IPS DF 4.7 (cell line): ENCODE measurements around the gene SLC8A1.

Experiments used
- DNase-seq: peaks from one replicate; pipeline ENCODE4 v3.0.0-alpha.2; 2013; ENCODE audit warnings: low spot score; ENCODE audit errors: extremely low read depth

Gene SLC8A1

DNA sequence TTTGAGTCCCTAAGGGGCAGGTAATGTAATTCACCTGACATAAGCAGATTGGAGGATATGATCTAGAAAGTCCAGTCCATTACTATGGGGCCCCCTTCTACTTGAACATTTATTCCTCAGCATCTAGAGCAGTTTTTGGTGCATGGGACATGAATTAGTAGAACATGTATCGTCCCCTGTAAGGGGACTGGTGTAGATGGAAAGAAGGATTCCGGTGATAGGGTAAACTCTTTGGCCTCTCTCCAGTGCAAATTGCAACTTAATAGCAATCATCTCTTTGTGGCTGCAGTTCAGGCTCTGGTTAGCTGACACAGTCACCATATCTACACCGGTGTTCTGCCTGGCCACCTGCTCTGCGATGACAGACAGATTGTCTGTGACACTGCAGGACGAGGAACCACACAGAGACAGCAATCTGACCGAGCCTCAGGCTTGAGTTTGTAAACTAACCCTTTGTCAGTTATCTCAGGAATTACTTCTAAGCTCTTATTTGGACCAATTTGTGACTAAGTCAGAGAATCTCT is 6.4 kb upstream of the SLC8A1 start:
- DNase-seq, result no peak

DNA sequence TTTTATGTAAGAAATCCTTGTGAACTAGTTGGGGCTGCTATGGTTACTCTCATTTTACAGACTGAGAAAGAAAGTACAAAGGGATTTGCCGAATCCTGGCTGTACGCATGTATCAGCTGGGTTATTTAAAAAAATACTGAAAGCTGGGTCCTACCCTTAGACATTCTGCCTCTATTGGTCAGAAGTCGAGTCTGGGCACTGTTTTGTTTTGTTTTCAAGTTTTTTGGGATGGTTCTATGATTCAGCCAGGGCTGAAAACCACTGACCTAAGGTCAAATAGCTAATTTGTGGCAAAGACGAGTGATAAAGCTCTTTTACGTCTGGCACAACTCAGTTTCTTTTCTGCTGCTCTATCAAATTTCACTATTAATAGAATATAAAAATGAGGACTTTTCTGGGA is 5.9 kb upstream of the SLC8A1 start:
- no peak for DNase-seq

DNA sequence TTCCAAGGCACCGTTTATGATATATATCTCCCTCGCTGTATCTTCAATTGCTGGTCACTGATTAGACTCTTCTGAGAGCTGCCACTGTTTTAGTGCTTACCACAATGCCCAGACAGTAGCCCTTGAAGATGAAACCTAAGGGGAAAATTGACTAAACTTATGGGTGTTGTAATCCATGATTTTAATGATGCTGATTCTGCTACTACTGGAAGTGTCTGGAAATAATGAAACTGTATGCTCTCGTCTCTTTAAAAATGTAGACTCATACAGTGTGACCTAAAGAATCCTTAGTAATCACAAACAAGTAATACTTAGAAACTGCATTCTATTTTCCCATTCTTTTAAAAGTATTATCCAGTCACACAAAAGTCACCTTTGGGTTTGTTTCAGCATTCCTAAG is 5.5 kb upstream of the SLC8A1 start:
- DNase-seq, result no peak

DNA sequence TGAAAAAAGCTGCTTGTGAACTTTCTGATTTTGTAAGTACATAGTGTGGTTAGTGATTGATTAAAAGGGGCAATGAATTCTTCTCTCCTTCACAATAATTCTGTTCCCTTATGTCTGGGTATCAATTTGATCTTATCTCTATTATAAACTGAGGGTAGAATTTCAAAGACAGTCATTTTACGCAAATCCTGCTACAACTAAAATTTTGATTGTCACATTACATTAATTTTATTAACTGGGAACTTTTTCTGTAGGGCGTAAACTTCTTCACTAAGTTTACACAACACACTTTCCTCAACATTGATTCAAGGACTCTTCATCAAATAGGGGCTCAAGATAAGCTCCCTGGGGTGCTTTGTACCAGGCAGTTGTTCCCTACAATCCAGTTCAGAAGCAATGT is 5.0 kb upstream of the SLC8A1 start:
- DNase-seq, result no peak

DNA sequence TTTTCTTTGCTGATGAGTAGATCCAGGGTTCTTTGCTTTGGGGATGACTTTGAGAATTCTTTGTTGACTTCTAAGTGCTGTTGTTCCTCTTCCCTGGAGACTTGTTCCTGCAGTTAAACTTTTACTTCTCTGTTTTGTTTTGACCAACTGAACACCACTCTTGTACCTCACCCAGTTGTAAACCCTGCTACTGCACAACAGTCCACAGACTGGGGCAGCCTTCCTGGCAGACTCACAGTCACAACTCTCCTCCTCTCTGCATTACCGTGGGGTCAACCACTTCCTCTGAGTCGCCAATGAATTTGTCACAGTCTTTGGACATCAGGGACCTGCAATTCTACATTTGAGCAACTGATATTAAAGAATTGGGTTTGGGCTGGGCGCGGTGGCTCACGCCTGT is 3.8 kb upstream of the SLC8A1 start:
- DNase-seq, result no peak

DNA sequence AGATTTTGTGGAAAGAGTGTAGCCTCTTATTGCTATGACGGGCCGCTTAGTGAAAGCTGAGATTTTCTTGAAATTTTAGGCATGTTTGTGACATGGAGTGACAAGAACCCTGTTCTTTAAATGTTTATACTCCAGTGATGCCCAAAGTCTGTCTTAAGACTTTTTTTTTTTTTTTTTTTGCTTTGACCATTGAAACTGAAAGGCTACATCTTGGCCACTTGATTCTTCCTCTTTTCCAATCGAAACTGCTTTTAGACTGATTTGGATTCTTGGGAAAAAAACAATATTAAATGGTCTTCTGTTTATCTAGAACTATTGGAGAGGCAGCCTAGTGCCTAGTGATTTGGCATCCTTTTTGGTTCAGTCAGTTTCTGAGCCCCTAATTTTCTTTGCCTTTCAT is 2.4 kb upstream of the SLC8A1 start:
- no peak for DNase-seq

DNA sequence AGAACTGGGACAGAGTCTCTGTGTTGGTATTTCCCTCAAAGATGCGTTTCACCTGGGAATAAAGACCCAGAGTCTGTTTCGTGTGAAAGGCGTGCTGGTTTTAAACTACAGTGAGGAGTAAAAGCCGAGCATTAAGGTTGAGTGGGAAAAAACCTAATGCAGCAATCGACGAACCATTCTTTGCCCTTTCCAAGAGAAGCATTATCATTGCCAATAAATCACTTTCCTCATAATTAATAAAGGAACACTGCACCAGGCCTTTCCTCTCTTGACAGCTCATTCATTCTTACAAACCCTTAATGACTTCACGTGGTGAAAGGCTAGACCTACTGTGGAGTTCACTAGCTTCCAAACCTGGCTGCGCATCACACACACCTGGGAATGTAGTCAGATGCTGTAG is 896 bp upstream of the SLC8A1 start:
- DNase-seq, result no peak

DNA sequence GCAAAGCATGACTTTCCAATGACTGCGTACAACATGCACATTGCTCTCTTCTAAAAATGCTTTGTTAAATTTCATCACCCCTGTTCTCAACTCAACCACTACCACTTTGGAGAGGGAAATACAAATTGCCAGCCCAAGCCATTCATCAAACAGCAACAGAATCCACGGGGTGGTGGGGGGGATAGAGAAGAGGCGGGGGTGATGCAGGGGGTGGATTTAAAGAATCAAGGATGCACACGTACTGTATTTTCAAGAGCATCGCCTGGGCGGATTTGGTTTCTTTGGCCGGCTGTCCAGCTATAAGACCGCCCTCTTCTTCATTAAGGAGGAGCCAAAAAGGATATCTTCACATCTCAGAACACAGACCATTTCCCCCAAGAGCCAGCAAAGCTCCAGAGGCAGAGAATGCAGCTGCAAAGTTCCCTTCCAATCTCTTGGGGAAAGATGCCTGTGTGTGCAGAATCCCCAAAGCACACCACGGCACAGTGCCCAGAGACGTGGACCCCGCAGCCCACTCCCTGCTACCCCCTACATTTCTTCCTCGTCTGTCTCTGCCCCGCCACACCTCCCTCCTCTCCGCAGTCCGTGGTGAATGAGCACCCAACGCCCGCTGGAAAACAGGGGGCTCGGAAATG is 977 bp downstream of the SLC8A1 start:
- no peak for DNase-seq

DNA sequence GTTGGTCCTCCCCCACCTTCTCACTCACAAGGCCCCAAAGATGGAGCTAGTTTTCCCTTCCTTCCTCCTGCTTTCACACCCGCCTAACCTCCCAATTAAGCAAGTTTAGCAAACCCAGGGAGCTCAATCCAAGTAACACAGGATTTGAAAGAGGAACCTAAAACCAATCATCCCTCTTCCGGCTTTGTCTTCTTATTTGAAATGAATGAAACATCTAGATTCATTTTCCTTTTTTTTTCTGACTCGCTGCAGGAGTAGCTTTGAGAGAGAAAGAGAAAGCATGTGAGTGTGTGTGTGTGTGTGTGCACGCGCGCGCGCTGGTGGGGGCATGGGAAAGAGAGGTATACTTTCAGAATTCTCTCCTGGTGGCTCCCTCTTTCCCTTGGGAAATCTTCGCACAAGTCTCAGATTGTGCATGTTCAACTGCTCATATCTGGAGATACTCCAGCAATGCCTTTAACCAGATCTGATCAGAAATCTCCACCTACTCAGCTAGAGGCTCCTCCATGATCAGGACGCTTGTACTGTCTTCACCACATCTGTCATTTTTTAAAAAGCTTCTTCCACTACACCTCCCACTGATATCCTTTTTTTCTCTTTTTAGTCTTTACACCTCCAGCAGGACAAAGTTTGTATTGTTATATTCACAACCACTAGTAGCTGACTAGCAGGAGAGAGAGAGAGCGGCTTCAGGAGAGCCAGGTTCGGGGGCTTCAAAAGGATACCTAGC is 1.7 kb downstream of the SLC8A1 start:
- DNase-seq, result no peak

DNA sequence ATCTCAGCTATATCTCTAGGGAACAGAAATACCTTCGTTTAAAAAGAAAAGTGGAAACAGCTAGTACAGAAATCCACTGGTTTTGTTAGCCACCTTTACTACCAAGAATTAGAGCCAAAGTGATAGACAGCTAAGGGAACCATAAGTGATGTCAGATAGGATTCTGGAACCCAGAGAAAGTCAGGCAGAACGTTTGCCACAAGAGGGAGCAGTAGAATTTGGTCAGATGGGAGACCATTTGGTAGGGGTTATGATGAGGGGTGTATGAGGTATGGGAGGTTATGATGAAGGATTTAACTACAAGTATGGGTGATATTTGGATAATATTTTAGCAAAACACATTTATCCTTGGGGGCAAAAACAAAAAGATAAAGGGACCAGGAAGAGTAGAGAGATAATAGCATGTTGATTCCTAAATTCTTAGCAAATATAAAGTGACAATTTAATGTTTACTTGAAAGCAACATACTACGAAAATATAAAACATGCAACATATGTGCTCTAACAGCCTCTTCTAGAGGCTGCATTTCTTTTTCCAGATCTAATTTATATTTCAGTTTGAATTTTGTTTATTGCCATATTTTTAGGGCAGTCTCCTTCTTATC is 3.3 kb downstream of the SLC8A1 start:
- DNase-seq, result peak; percentile 56

DNA sequence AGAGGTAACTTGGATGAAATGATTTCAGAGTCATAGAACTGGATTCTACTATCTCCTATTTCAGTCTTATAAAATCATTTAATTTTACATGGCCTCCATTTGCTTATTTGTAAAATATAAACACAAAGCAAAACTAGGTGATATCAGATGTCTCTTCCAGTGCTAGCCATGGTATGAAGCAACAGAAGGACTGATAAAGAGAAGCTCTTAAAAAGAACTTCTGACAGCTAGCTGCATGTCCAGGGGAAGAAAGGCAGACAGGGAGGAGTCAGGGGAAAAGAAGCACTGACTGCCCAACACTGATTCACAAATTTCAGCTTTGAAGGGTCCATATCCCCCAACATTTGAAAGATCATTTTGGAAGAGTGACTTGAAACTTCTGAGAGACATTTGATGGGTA is 6.4 kb downstream of the SLC8A1 start:
- DNase-seq, result no peak

DNA sequence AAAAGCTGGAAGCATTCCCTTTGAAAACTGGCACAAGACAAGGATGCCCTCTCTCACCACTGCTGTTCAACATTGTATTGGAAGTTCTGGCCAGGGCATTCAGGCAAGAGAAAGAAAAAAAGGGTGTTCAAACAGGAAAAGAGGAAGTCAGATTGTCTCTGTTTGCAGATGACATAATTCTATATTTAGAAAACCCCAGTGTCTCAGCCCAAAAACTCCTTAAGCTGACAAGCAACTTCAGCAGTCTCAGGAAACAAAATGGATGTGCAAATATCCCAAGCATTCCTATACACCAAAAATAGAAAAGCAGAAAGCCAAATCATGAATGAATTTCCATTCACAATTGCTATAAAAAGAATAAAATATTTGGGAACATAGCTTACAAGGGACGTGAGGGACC is 11.1 kb downstream of the SLC8A1 start:
- no peak for DNase-seq

DNA sequence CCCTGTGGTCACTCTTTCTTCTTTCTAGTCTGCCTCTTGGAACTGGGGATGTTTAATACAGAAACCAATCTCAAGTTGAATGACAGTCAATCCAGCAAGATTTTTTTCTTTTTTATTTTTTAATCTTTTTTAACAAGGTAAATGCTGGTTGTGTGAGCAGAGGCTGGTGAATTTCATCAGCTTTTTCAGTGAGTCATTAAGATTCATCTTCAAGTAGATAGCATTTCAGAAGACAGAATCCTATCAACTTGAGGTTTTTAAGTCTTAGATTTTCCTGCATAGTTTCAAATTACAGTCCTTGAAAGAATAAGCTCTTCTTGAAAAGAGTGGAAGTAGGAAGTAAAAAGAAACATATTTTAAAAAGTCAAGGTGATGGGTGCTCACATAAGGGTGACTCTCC is 12.4 kb downstream of the SLC8A1 start:
- no peak for DNase-seq

DNA sequence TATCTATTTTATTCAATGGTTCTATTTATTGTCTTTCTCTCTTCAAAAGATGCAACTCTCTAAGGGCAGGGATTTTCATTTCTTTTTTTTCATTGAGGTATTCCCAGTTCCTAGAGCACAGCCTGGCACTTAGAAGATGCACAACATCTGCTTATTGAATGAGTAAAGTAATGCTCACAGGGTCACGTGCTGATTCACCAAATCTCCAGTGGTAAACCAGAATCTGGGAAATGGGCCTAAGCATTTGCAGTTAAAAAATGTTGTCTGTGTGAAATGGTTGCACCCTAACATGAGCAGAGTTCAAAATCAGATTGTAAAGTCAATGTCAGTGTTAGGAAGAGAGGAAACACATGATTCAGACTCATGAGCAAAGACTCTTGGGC is 15.8 kb downstream of the SLC8A1 start:
- no peak for DNase-seq

DNA sequence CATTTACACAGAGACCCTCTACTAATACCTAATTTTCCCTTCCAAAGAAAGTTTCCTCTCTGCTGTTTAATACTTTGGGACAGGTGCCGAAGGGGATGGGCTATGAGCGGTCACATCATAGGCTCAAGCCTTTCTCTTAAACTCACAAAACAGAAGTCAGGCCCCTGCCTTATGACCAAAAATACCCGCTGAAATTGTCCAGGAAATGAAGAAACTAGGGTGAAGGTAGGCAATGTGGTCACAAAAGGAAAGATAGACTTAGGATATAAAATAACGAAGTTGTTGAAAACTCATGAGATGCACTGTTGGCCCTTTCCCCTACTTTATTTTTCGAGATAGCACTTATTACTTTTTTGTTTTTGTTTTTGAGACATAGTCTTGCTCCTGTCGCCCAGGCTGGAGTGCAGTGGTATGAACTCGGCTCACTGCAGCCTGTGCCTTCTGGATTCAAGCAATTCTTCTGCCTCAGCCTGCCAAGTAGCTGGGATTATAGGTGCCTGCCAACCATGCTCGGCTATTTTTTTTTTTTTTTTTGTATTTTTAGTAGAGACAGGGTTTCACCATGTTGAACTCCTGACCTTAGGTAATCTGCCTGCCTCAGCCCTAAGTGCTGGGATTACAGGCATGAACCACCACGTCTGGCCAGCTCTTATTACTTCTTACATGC is 16.3 kb downstream of the SLC8A1 start:
- no peak for DNase-seq

DNA sequence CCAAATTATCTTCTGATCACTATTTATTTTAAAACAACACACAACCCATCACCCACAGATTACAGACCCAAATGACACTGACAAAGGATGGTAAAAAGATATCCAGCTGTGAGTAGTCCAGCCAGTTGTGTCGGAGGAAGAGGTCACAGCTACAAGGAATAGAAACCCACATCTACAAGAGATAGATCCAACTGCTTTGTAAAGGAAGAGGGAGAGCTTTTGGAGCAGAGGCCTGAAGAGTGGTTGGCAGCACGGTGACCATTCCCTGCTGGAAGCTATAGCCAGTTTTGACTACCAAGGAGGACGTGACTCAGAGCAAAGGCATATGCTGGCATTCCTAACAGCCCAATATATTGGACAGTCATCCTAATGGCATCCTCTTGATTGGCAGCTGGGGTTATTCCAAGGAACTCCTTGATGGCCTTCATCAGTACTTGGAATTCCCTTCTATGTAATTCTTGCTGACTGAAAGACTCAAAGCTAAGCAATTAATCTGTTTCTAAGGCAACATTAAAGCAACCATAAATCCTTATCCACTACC is 17.1 kb downstream of the SLC8A1 start:
- no peak for DNase-seq

DNA sequence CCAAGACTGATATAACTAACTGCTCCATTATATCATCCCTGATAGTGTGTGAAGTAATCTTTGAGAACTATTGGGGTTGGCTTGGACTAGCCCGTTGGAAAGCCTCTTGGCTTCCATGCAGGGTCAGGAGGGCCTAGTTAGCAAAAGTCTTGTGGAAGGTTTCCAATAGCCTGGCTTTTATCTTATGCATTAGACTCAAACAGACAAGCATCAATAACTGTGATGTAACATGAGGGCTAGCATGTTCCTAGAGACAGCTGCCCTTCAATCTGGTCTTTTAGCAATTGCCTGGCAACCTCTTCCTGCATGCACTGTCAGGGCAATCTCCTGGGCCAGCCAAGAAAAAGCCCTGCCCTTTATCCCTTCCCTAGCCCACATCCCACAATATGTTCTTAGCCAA is 18.2 kb downstream of the SLC8A1 start:
- no peak for DNase-seq

DNA sequence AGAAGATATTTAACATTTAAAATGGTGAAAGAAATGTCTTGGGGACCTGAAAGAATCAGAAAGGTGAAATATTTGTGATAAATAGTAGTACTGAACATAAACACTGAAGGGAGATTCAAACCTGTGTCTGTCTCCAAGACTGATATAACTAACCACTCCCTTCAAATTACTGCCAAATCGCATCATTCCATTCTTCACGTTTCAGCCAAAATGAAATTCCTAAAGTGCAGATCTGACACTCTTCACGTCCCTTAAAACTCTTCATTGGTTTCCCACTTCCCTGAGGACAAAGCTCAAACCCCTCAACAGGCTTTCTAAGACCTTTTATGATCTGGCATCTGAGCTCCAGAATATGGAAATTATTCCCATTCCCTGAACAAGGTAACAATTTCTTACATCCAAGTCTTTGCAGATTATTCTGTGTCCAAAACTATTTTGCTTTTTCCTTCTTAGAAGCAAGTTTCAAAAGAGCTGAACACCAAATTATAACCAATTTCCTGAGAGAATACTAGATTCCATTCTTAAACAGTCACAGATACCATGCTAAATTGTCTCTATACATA is 18.9 kb downstream of the SLC8A1 start:
- DNase-seq, result no peak

DNA sequence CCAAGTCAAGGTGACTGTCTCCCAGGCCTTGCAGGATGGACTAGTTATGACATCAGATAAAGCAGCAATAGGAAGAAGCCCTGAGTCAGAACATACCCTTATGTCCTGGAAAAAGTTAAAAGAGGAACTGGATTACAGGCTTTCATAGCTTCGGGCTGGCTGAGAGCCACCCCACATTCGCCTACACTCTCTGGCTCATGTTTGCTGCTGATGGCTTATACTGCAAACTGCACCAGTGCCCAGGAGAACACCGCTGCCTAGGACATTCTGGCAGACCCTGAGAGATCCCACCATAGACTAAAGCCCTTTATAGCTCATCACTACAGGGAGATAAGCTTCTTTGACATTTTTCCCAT is 20.3 kb downstream of the SLC8A1 start:
- no peak for DNase-seq

DNA sequence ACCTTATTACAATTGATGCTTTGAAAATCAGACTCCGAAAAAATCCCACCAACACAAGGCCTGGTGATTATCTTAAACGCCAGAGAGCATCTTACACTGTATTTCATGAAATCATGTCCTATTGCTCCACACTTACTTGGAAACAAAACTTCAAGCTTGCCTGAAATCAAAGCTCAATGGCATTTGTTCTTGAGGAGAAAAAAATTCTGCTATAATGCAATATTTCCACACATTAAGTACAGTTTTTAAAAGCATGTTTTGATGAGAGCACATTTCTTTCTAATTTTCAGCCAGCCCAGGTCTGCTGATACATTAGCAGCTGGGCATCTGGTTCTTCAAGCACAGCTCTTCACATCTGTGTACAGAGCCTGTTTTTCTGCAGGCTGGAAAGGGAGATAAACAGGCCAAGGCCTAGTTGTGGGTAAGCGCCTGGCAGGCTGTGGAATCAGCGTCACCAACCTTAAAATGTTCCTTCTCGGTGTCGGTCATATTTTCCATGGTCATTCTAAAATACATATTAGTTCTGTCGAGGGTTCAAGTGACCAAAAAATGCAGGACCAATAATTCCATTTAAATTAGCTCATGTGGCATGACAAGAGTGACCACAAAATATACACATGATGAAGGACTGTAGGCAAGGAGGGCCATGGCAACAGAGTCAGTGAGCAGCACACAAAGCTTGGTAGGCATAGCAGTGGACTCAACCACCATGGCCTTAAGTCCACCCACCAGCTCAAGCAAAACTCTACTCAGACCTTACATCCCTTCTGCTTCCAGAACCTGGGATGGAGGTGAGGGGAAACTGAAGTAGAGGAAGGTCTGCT is 20.9 kb downstream of the SLC8A1 start:
- no peak for DNase-seq

DNA sequence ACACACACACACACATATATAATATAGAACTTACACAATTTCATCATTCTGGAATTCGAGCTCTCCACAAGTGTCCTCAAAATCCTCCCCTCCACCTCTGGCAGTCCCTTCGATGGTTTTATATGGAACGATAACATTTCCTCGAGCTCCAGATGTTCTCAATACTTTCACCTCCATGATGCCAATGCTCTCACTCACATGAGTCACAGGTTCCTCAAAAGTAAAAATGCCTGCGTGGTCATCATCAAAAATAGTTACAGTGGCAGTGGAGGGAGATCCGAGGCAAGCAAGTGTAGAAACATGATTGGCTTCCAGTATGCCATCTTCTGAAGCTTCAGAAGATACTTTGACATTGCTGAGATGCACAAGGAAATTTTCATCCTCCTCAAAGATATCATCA is 23.5 kb downstream of the SLC8A1 start:
- DNase-seq, result no peak
